ENCODE results near the gene TULP3. TPM values are rescaled to one million over a fixed set of nuclear protein-coding genes. Genes with fewer than 3 reads are reported as not detected.

The TULP3 gene
- polyA plus RNA-seq, 1 experiment: 48.7 TPM

DNA sequence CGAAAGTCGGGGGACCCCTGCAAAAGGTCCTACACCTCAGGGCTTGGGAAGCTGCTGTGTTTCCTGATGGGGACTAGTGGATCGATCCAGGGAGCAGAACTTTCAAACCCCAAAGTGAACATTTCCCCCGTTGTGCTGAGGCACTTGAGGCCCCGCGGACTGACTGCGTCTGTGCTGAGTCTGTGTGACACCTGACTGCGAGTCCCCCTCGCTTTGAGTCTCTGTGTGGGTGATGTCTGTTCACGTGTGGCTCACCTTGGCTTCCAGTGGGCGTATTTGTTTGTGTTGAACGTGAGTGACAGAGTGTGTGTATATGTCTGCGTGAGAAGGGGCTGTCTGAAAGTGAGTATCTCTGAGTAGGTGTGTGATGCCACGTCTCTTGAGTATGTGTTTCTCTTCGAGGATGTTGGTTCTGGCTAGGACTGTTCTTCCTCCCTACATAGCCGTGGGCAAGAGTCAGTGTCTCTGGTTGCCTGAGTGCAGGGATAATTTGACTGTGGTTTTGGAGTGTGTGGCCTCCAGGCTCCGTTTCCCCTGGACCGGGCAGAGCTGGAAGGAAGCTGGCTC, 69.8 kb downstream of the TULP3 start:
- ChIA-PET CTCF (no interaction called here), POLR2A (interaction anchor here (0.6 kb wide), 1 partner anchor 18 kb away, joined by 3 read pairs; no protein-coding TSS in a partner anchor)
- TF ChIP-seq, protein P1, sequence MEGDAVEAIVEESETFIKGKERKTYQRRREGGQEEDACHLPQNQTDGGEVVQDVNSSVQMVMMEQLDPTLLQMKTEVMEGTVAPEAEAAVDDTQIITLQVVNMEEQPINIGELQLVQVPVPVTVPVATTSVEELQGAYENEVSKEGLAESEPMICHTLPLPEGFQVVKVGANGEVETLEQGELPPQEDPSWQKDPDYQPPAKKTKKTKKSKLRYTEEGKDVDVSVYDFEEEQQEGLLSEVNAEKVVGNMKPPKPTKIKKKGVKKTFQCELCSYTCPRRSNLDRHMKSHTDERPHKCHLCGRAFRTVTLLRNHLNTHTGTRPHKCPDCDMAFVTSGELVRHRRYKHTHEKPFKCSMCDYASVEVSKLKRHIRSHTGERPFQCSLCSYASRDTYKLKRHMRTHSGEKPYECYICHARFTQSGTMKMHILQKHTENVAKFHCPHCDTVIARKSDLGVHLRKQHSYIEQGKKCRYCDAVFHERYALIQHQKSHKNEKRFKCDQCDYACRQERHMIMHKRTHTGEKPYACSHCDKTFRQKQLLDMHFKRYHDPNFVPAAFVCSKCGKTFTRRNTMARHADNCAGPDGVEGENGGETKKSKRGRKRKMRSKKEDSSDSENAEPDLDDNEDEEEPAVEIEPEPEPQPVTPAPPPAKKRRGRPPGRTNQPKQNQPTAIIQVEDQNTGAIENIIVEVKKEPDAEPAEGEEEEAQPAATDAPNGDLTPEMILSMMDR (IDR thresholded peaks at IDR 0.05; ENCODE audit: low read depth, low read length): no peak
- H3K4me3 ChIP-seq (ENCODE audit: low read depth, low read length): peak overlapping the region; percentile 79
- H3K27ac ChIP-seq (ENCODE audit: low read depth, low read length): peak overlapping the region; percentile 80
- no peaks in the 10 kb centered on the region for H3K27me3 ChIP-seq (ENCODE audit: control insufficient read depth, insufficient read depth, low read length)
- no peaks in the 10 kb centered on the region for H3K9me3 ChIP-seq (ENCODE audit: control insufficient read depth, insufficient read depth, low read length)
- no peak for DNase-seq (ENCODE audit: low read depth, low spot score)

DNA sequence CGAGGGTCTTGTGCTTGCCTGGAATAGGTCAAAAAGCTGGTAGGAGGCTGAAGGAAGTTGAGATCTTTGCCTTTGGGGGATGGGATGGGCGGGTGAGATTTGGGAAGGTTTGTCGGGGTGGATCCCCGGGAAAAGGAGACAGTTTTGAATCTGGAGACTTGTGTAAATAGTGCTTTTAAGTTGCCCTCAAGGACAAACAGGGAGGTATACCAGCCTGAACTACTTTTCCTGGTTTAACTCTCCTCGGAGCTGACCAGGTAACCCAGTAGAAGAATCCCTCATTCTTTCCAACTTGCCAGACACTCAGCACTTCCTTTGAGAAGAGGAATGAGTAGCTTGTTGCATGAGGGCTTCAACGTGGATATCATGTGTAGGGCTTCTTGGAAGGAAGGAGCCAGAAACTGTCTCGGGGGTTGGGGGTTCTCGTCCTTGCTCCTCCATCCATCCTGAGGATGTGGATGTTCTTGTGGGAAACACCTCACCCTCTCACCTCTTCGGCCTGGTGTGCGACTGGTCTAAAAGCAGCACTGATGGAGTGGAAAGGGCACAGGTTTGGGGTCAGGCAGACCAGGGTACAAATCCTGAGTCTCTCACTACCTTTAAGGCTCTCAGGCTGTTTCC, 70.4 kb downstream of the TULP3 start:
- TF ChIP-seq, protein P1 (IDR thresholded peaks at IDR 0.05; ENCODE audit: low read depth, low read length): no peak
- H3K9me3 ChIP-seq (ENCODE audit: control insufficient read depth, insufficient read depth, low read length): no peaks in the 10 kb centered on the region
- peak overlapping the region; percentile 80 for H3K27ac ChIP-seq (ENCODE audit: low read depth, low read length)
- H3K27me3 ChIP-seq (ENCODE audit: control insufficient read depth, insufficient read depth, low read length): no peaks in the 10 kb centered on the region
- ChIA-PET CTCF (interaction anchor here (1.6 kb wide), 1 partner anchor 17 kb away, joined by 4 read pairs; no protein-coding TSS in a partner anchor), POLR2A (interaction anchor here (0.6 kb wide), 1 partner anchor 19 kb away, joined by 3 read pairs; no protein-coding TSS in a partner anchor)
- H3K4me3 ChIP-seq (ENCODE audit: low read depth, low read length): peak overlapping the region; percentile 79
- DNase-seq (ENCODE audit: low read depth, low spot score): no peak

DNA sequence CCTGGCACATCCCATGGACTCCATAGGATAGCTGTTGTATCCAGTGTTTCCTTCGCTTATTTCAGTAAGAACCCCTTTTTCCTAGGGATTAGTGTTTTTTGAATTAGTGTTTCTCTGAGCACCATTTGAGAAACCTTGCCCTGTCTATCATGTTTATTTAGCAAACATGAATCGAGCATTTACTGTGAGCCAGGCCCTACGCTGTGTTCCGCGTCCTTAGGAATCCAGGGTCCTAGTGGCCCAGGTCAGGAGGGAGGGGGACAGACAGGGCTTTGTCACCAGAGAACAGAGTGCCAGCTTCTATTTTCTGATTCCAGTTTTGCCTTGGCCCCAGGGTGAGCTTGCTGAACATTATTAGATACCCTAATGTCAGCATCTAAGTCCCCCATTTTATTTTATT, 71.0 kb downstream of the TULP3 start:
- H3K27ac ChIP-seq (ENCODE audit: low read depth, low read length): no peak overlapping the region
- no peak overlapping the region; the same call in 1 of the 2 replicates for H3K4me3 ChIP-seq (ENCODE audit: low read depth, low read length)
- CTCF ChIA-PET: interaction anchor here (1.6 kb wide), 1 partner anchor 17 kb away, joined by 4 read pairs; no protein-coding TSS in a partner anchor
- no peaks in the 10 kb centered on the region for H3K9me3 ChIP-seq (ENCODE audit: control insufficient read depth, insufficient read depth, low read length)
- DNase-seq (ENCODE audit: low read depth, low spot score): no peak
- POLR2A ChIA-PET: no interaction called here
- no peaks in the 10 kb centered on the region for H3K27me3 ChIP-seq (ENCODE audit: control insufficient read depth, insufficient read depth, low read length)
- TF ChIP-seq, protein P1 (IDR thresholded peaks at IDR 0.05; ENCODE audit: low read depth, low read length): no peak

DNA sequence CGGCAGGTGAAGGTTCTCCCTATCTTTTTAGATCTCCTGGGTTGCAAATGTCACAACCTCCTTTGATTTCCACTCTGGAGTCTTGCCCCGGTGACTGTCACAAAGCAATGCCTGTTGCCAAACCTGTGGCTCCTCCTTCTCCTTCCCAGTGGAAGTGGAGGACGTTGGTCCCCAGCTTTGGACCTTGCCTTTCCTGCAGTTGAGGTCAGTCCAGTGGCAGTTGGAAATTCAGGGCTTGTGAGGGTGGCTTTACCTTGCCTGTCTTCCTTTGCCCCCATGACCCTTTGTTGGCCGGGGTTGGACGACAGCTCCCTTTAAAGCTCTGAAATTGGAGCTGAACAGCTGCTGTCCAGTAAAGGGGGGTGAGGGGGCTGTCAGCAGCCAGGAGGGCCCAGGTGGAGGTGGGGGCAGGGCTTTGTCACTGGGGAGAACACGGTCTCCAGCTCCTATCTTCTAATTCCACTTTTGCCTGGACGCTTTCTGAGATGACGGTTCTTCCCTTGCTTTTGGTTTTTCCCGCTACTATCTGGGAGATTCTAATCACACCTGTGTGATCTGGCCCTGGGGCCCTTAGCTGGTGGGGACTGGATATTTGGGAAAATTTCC, 72.6 kb downstream of the TULP3 start:
- ChIA-PET POLR2A (no interaction called here), CTCF (no interaction called here)
- Histone ChIP-seq H3K9me3 (ENCODE audit: control insufficient read depth, insufficient read depth, low read length) (no peaks in the 10 kb centered on the region), H3K4me3 (ENCODE audit: low read depth, low read length) (no peak overlapping the region), H3K27ac (ENCODE audit: low read depth, low read length) (no peak overlapping the region), H3K27me3 (ENCODE audit: control insufficient read depth, insufficient read depth, low read length) (no peaks in the 10 kb centered on the region)
- TF ChIP-seq, protein P1 (IDR thresholded peaks at IDR 0.05; ENCODE audit: low read depth, low read length): no peak
- no peak for DNase-seq (ENCODE audit: low read depth, low spot score)

All from AG04450 (cell line).